GM04503 (cell line): ENCODE results near the gene GPR137C.

ENCODE experiments used
- DNase-seq: peaks from one replicate; pipeline ENCODE4 v3.0.0-alpha.2; 2012; ENCODE audit warnings: low read depth

The GPR137C gene

GRCh38 chr14:52683985-52684520, 131.4 kb downstream of the GPR137C start:
- DNase-seq: no peak

- no peak for DNase-seq
Measured at GRCh38 chr14:52686176-52686575, 133.5 kb downstream of the GPR137C start.
